GM12878 (cell line): ENCODE results near the gene ECI1. TPM values are rescaled to one million over a fixed set of nuclear protein-coding genes. Genes with fewer than 3 reads are reported as not detected.

Experiments used
- ATAC-seq: fragments of 200-7000 bp; cut with Tn5 transposase; 3 replicates; pipeline ENCODE4 v1.9.1; 2020; ENCODE audit warnings: mild to moderate bottlenecking, moderate library complexity
- BruUV-seq: library from RNA; stranded (reverse); fragments of 400-500 nt; replicated peaks from 2 replicates; lab custom pipeline; 2021; lab: Mats Ljungman, UMichigan
- CTCF ChIA-PET: fragments of 300-600 bp; sonication (Branson Sonifier 250); formaldehyde crosslinking; extraction: SDS; loops from one replicate; lab custom pipeline; 2021; ENCODE audit warnings: inconsistent platforms; lab: Yijun Ruan, JAX
- POLR2A ChIA-PET: fragments of 350-600 bp; formaldehyde crosslinking; extraction: SDS; loops from one replicate; lab custom pipeline; 2021; ENCODE audit warnings: inconsistent platforms; lab: Charles Lee
- RAD21 ChIA-PET: fragments of 300-600 bp; sonication (Branson Sonifier 250); formaldehyde crosslinking; loops from one replicate; lab custom pipeline; 2023; ENCODE audit warnings: antibody characterized with exemption; ENCODE audit not compliant: unreplicated experiment; lab: Charles Lee
- SMC1A ChIA-PET: fragments of 300-600 bp; sonication (Branson Sonifier 250); formaldehyde crosslinking; loops from one replicate; lab custom pipeline; 2023; ENCODE audit not compliant: unreplicated experiment, uncharacterized antibody; lab: Charles Lee
- DNase-seq: peaks from one replicate; pipeline ENCODE4 v3.0.0-alpha.2; 2011; ENCODE audit warnings: low read depth, low spot score
- FAIRE-seq: peaks from 3 replicates; lab custom pipeline; 2011; peaks lifted over from hg19 to GRCh38; lab: Jason Lieb, UNC
- H2AFZ ChIP-seq: 2 replicates; pipeline ENCODE4 v1.6.0; 2011; ENCODE audit warnings: low read depth, low read length, control low read depth; ENCODE audit not compliant: control insufficient read depth
- H3K27ac ChIP-seq: 2 replicates; pipeline ENCODE4 v1.5.1; 2011; ENCODE audit warnings: control low read depth; ENCODE audit not compliant: control insufficient read depth, insufficient read depth
- H3K27me3 ChIP-seq, 2 experiments: replicated peaks in 1 of 2; 2 replicates each; pipeline versions ENCODE4 v1.6.0 to v1.6.1; 2011; ENCODE audit warnings: low read length in 1 of 2; ENCODE audit not compliant: control insufficient read depth in 2 of 2, insufficient read depth in 2 of 2
- H3K36me3 ChIP-seq, 2 experiments: 2 replicates each; pipeline ENCODE4 v1.5.1; 2011; ENCODE audit warnings: low read length in 1 of 2; ENCODE audit not compliant: control insufficient read depth in 2 of 2, insufficient read depth in 2 of 2
- H3K4me1 ChIP-seq: 2 replicates; pipeline ENCODE4 v1.6.1; 2011; ENCODE audit warnings: mild to moderate bottlenecking, low read length, moderate library complexity, mixed read lengths; ENCODE audit not compliant: control insufficient read depth, insufficient read depth
- H3K4me2 ChIP-seq: 2 replicates; pipeline ENCODE4 v1.6.0; 2011; ENCODE audit warnings: control low read depth; ENCODE audit not compliant: control insufficient read depth, insufficient read depth
- H3K4me3 ChIP-seq: fragments of 200-600 bp; sonication (generic); 2 replicates; pipeline ENCODE4 v1.5.1; 2016
- H3K79me2 ChIP-seq: 2 replicates; pipeline ENCODE4 v1.6.0; 2011; ENCODE audit warnings: low read length; ENCODE audit not compliant: control insufficient read depth, insufficient read depth
- H3K9ac ChIP-seq: 2 replicates; pipeline ENCODE4 v1.8.0; 2011; ENCODE audit warnings: low read length, control low read depth, mixed read lengths; ENCODE audit not compliant: control insufficient read depth, insufficient read depth
- H3K9me3 ChIP-seq: replicated peaks from 3 replicates; pipeline ENCODE4 v1.5.1; 2011; ENCODE audit warnings: mild to moderate bottlenecking, low read length; ENCODE audit not compliant: control insufficient read depth, insufficient read depth
- H4K20me1 ChIP-seq: 2 replicates; pipeline ENCODE4 v1.6.0; 2011; ENCODE audit not compliant: control insufficient read depth, insufficient read depth
- CHD2 ChIP-seq: IDR thresholded peaks from 2 replicates; pipeline ENCODE4 v1.6.1; 2011; ENCODE audit warnings: low read depth, low read length, improper control_type of control experiment, borderline replicate concordance
- CUX1 ChIP-seq: IDR thresholded peaks from 2 replicates; pipeline ENCODE4 v1.6.1; 2012; ENCODE audit warnings: improper control_type of control experiment, low read depth, low read length; ENCODE audit not compliant: insufficient replicate concordance
- HDAC6 ChIP-seq: fragments of 200-600 bp; sonication (generic); IDR thresholded peaks from one replicate; pipeline ENCODE4 v1.8.0; 2017; ENCODE audit warnings: antibody characterized with exemption; ENCODE audit not compliant: unreplicated experiment
- HDGF ChIP-seq: fragments of 450-650 bp; IDR thresholded peaks from 2 replicates; pipeline ENCODE4 v1.6.1; 2016; ENCODE audit warnings: antibody characterized with exemption
- MLLT1 ChIP-seq: fragments of 450-650 bp; IDR thresholded peaks from 2 replicates; pipeline ENCODE4 v1.6.1; 2016; ENCODE audit warnings: mild to moderate bottlenecking
- NBN ChIP-seq: fragments of 450-650 bp; IDR thresholded peaks from 2 replicates; pipeline ENCODE4 v1.6.1; 2016
- PML ChIP-seq: IDR thresholded peaks from 2 replicates; pipeline ENCODE4 v1.6.1; 2012; ENCODE audit warnings: low read length, inconsistent platforms
- PRDM15 ChIP-seq: fragments of 450-650 bp; formaldehyde crosslinking; IDR thresholded peaks from 2 replicates; pipeline ENCODE4 v1.4.0; 2020; ENCODE audit warnings: mild to moderate bottlenecking, moderate library complexity
- SIX5 ChIP-seq: IDR thresholded peaks from 2 replicates; pipeline ENCODE4 v1.6.1; 2011; ENCODE audit warnings: mild to moderate bottlenecking, low read depth, low read length, moderate library complexity; ENCODE audit not compliant: severe bottlenecking
- STAT3 ChIP-seq: IDR thresholded peaks from 2 replicates; pipeline ENCODE4 v1.6.1; 2011; ENCODE audit warnings: low read depth, low read length, improper control_type of control experiment
- ZBTB4 ChIP-seq: fragments of 450-650 bp; formaldehyde crosslinking; IDR thresholded peaks from 2 replicates; pipeline ENCODE4 v1.4.0; 2022; ENCODE audit warnings: mild to moderate bottlenecking, moderate library complexity
- ZNF274 ChIP-seq: IDR thresholded peaks from one replicate; pipeline ENCODE4 v1.8.0; 2011; ENCODE audit not compliant: insufficient read length, insufficient read depth
- WGBS: methylation state at CpG from one replicate; pipeline ENCODE4 v1.1.6; 2016; ENCODE audit warnings: low lambda C conversion rate; ENCODE audit not compliant: insufficient replicate concordance, insufficient coverage; ENCODE audit errors: missing lambda C conversion rate; 5-methylcytosine and 5-hydroxymethylcytosine counted together
- in situ Hi-C: fragments of 300-500 bp; cut with MboI; formaldehyde crosslinking; loops from 9 replicates; pipeline ENCODE4 v1.14.3; 2018; ENCODE audit warnings: mixed read lengths
- intact Hi-C: fragments of 100-400 bp; cut with micrococcal nuclease; formaldehyde crosslinking; loops from one replicate; pipeline ENCODE4 v1.14.2; 2022; ENCODE audit not compliant: unreplicated experiment
- polyA plus RNA-seq, 11 experiments: library from polyadenylated mRNA; depleted of rRNA in 4 of 11; unstranded in 6 of 11; stranded (reverse) in 5 of 11; fragments of >200 nt; fragmentation: Nextera tagmentation in 4 of 11; fragmentation: Illumina TruSeq in 1 of 11; extraction: Ambion mirVana in 4 of 11; extraction: Trizol in 1 of 11; gene quantifications; 1 replicate in 1 of 11; 2 replicates in 10 of 11; pipeline versions ENCODE4 v1.2.1 to v1.2.3, GENCODE V29; 2011 to 2016; ENCODE audit warnings: inconsistent platforms in 2 of 11, missing spikeins in 2 of 11, low read depth in 1 of 11
- total RNA-seq, 4 experiments: library from RNA; depleted of rRNA in 3 of 4; stranded (reverse); fragments of >200 nt in 3 of 4; fragmentation: Illumina TruSeq in 1 of 4; extraction: Trizol in 1 of 4; gene quantifications; 2 replicates each; pipeline versions ENCODE4 v1.2.1 to v1.2.3, GENCODE V29; 2013 to 2021

The ECI1 gene
- total and polyA plus RNA-seq, 10 of the 15 experiments (the other 5 are each of a cell fraction or from before 2014, with no cell fraction given): 2.2 to 82.1 (median 24.8) TPM

- H3K79me2 ChIP-seq: no peaks in the 10 kb centered on the region
- 73% methylated on average over 11 of the region's 11 CpGs for WGBS
- ATAC-seq (no peak), FAIRE-seq (no peak), DNase-seq (no peak)
- H3K4me3 ChIP-seq: no peak overlapping the region
- in situ Hi-C loops: no loop called here
- no peak overlapping the region for H2AFZ ChIP-seq
- CTCF ChIA-PET: no interaction called here
- H3K9me3 ChIP-seq: no peaks in the 10 kb centered on the region
- no peak overlapping the region for H3K27ac ChIP-seq
- BruUV-seq: no TSS peak
- no peaks in the 10 kb centered on the region for H4K20me1 ChIP-seq
- RAD21 ChIA-PET: no interaction called here
- SMC1A ChIA-PET: no interaction called here
- peaks cover 7 to 8% of the 10 kb centered on the region in 2 experiments for H3K27me3 ChIP-seq
- POLR2A ChIA-PET: no interaction called here
- no peaks in the 10 kb centered on the region for H3K36me3 ChIP-seq
- H3K4me2 ChIP-seq: no peak overlapping the region
- H3K9ac ChIP-seq: no peak overlapping the region
- no peaks in the 10 kb centered on the region; the same call in 1 of the 2 replicates for H3K4me1 ChIP-seq
- intact Hi-C loops: no loop called here
- TF ChIP-seq ZBTB4 (CRISPR knock-in tag) (no peak), HDAC6 (no peak), NBN (no peak), ZNF274 (no peak), PRDM15 (CRISPR knock-in tag) (no peak), PML (no peak), STAT3 (no peak), HDGF (no peak), MLLT1 (no peak), CUX1 (no peak), CHD2 (no peak), SIX5 (no peak)
These were observed 60.0 kb downstream of the ECI1 start for GRCh38 chr16:2191446-2191706.
